AG04450 (cell line): ENCODE results near the gene SYVN1. TPM values are rescaled to one million over a fixed set of nuclear protein-coding genes. Genes with fewer than 3 reads are reported as not detected.

Experiments
- CTCF ChIA-PET: fragments of 300-600, 350-600 bp; formaldehyde crosslinking; extraction: SDS; loops from one replicate; lab custom pipeline; 2022; ENCODE audit warnings: antibody characterized with exemption, inconsistent platforms; lab: Charles Lee
- POLR2A ChIA-PET: fragments of 350-600 bp; formaldehyde crosslinking; extraction: SDS; loops from one replicate; lab custom pipeline; 2021; ENCODE audit warnings: antibody characterized with exemption, inconsistent platforms; lab: Yijun Ruan, JAX
- DNase-seq: peaks from one replicate; pipeline ENCODE4 v3.0.0-alpha.2; 2011; ENCODE audit warnings: low read depth, low spot score
- H3K27ac ChIP-seq: one replicate; pipeline ENCODE4 v1.5.1; 2012; ENCODE audit warnings: low read depth, low read length, control low read depth
- H3K27me3 ChIP-seq: one replicate; pipeline ENCODE4 v1.6.0; 2012; ENCODE audit warnings: low read length; ENCODE audit not compliant: control insufficient read depth, insufficient read depth
- H3K4me3 ChIP-seq: 2 replicates; pipeline ENCODE4 v1.5.1; 2011; ENCODE audit warnings: mild to moderate bottlenecking, low read depth, low read length, control low read depth
- H3K9me3 ChIP-seq: 2 replicates; pipeline ENCODE4 v1.5.1; 2012; ENCODE audit warnings: low read length; ENCODE audit not compliant: control insufficient read depth, insufficient read depth
- polyA plus RNA-seq: library from polyadenylated mRNA; depleted of rRNA; stranded (reverse); fragments of >200 nt; gene quantifications from 2 replicates; pipeline ENCODE4 v1.2.3, GENCODE V29; 2011
- TF ChIP-seq, protein P1 (sequence below): IDR thresholded peaks from 2 replicates; pipeline ENCODE4 v1.5.1; 2011; ENCODE audit warnings: low read depth, low read length, control low read depth, inconsistent platforms

The SYVN1 gene
- polyA plus RNA-seq, 1 experiment: 18.7 TPM

DNA sequence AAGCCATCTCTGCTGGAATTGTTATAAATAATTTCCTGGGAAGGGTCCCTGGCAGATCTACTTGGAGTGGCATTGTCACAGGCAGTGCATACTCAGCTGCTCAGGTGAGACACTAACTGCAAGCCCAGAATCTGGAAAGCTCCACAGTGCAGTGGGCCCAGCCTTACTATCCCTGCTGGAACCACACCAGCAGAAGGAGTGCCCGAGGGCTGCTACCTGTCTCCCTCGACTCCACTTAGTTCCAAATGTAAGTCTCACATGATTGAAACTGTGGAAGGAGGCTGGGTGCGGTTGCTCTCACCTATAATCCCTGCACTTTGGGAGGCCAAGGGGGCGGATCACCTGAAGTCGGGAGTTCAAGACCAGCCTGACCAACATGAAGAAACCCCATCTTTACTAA lies 14.3 kb upstream of the SYVN1 start:
- POLR2A ChIA-PET: interaction anchor here (0.6 kb wide), 1 partner anchor 31 kb away, joined by 3 read pairs; no protein-coding TSS in a partner anchor
- H3K9me3 ChIP-seq: peaks cover 2% of the 10 kb centered on the region; the same call in 1 of the 2 replicates

DNA sequence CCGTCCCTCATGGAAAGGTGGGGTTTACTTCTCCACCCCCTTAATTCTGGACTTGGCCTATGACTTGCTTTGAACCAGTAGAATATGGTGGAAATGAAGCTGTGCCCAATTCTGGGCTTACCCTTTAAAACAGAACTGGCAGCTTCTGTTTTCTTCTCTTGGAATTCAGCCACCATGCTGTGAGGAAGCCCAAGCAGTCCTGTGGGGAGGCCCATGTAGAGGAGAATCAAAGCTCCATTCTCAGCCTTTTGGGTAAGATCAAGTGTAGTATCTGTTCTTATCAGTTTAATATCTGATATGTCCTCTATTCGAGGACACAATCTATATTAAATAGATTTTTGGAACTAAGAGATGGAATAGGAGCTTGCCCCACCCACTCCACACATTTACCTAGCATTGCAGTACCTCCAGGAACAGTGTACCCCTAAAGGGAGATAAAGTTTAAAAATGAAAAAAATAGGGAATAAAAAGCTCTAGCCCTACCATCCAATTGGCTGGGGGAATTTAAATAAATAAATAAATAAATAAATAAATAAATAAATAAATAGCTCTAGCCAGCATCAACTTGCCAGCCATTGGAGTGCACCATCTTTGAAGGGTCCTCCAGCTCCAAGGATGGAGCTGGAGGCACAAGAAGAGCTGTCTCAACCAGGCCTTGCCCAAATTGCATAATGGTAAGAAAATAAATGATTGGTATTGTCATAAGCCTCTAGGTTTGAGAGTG lies 13.2 kb upstream of the SYVN1 start:
- Histone ChIP-seq H3K4me3 (no peak overlapping the region), H3K27me3 (peaks cover 8% of the 10 kb centered on the region), H3K27ac (no peak overlapping the region), H3K9me3 (peaks cover 2% of the 10 kb centered on the region; the same call in 1 of the 2 replicates)
- CTCF ChIA-PET: interaction anchor here (0.6 to 0.8 kb wide), 2 partner anchors 18 to 103 kb away, joined by 3 read pairs; no protein-coding TSS in a partner anchor
- TF ChIP-seq, protein P1, sequence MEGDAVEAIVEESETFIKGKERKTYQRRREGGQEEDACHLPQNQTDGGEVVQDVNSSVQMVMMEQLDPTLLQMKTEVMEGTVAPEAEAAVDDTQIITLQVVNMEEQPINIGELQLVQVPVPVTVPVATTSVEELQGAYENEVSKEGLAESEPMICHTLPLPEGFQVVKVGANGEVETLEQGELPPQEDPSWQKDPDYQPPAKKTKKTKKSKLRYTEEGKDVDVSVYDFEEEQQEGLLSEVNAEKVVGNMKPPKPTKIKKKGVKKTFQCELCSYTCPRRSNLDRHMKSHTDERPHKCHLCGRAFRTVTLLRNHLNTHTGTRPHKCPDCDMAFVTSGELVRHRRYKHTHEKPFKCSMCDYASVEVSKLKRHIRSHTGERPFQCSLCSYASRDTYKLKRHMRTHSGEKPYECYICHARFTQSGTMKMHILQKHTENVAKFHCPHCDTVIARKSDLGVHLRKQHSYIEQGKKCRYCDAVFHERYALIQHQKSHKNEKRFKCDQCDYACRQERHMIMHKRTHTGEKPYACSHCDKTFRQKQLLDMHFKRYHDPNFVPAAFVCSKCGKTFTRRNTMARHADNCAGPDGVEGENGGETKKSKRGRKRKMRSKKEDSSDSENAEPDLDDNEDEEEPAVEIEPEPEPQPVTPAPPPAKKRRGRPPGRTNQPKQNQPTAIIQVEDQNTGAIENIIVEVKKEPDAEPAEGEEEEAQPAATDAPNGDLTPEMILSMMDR: no peak
- POLR2A ChIA-PET: no interaction called here
- no peak for DNase-seq

More for the DNA sequence above, 14.3 kb upstream of the SYVN1 start:
- CTCF ChIA-PET: no interaction called here
- H3K4me3 ChIP-seq: no peak overlapping the region
- TF ChIP-seq, protein P1: no peak
- H3K27ac ChIP-seq: no peak overlapping the region
- H3K27me3 ChIP-seq: peaks cover 8% of the 10 kb centered on the region
- DNase-seq: no peak

DNA sequence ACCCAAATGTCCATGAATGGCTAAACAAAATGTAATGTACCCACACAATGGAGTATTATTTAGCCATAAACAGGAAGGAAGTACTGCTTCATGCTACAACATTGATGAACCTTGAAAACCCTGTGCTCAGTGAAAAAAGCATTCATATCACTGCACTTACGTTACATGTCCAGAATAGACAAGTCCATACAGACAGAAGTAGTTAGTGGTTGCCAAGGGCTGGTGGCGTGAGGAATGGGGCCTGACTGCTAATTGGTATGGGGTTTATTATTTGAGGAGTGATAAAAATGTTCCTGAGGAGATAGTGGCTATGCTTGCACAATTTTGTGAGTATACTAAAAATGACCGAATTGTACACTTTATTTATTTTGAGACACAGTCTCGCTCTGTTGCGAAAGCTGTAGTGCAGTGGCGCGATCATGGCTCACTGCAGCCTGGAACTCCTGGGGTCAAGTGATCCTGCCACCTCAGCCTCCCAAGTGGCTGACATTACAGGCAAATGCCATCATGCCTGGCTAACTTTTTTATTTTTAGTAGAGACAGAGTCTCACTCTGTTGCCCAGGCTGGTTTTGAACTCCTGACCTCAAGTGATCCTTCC lies 7.7 kb upstream of the SYVN1 start:
- TF ChIP-seq, protein P1: no peak
- CTCF ChIA-PET: no interaction called here
- Histone ChIP-seq H3K9me3 (no peaks in the 10 kb centered on the region; the same call in 1 of the 2 replicates), H3K27ac (no peak overlapping the region), H3K27me3 (peaks cover 20% of the 10 kb centered on the region), H3K4me3 (no peak overlapping the region)
- no peak for DNase-seq
- POLR2A ChIA-PET: no interaction called here

DNA sequence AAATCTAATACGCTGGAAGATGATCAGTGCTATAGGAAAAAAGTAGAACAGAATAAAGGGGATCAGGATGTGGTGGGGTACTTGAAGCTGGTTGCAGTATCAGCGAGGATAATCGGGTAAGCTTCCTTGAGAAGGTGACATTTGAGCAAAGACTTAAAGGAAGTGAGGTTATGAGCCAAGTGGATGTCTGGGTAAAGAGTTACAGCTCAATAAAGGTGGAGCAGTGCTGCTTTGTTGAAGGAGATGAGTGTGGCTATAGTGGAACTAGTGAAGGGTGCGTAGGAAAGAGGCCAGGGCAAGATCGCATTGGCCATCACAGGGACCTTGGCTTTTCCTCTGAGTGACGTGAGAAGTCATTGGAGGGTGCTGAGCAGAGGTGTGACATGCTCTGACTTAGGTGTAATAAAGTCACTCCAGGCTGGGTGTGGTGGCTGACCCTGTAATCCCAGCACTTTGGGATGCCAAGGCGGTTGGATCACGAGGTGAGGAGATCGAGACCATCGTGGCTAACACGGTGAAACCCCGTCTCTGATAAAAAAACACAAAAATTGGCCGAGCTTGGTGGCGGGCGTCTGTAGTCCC lies 2.3 kb upstream of the SYVN1 start:
- ChIA-PET POLR2A (interaction anchor here (0.6 kb wide), 1 partner anchor 374 kb away, joined by 3 read pairs; no protein-coding TSS in a partner anchor), CTCF (interaction anchor here (0.6 to 0.7 kb wide), 2 partner anchors 26 to 108 kb away, joined by 3 to 4 read pairs; no protein-coding TSS in a partner anchor)
- Histone ChIP-seq H3K4me3 (no peak overlapping the region), H3K9me3 (no peaks in the 10 kb centered on the region), H3K27ac (no peak overlapping the region), H3K27me3 (peaks cover 9% of the 10 kb centered on the region)
- no peak for DNase-seq
- TF ChIP-seq, protein P1: no peak
